ENCODE results near the gene GAS5. TPM values are rescaled to one million over a fixed set of nuclear protein-coding genes. Genes with fewer than 3 reads are reported as not detected.

GAS5 gene
- total RNA-seq, 3 donors from 2014 or later (not counting 1 experiment from before 2014, with no cell fraction given): 208 to 299 (median 214) TPM

DNA sequence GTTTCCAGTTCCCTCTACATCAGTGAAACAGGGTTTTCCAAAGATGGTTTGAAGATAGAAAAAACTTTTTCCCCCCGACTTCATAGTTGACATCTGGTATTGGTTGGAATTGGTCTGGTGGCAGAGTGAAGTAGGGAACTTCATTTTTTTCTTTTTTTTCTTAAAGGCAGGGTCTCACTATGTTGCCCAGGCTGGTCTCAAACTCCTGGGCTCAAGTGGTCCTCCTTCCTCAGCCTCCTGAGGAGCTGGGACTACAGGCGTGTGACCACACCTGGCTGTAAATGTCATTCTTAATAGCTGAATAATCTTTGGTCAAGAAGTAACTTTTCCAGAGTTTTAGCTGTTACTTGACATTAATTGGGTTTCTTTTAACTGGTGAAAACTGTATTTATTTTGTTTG is 22.1 kb upstream of the GAS5 start:
- TF ChIP-seq, protein P1, sequence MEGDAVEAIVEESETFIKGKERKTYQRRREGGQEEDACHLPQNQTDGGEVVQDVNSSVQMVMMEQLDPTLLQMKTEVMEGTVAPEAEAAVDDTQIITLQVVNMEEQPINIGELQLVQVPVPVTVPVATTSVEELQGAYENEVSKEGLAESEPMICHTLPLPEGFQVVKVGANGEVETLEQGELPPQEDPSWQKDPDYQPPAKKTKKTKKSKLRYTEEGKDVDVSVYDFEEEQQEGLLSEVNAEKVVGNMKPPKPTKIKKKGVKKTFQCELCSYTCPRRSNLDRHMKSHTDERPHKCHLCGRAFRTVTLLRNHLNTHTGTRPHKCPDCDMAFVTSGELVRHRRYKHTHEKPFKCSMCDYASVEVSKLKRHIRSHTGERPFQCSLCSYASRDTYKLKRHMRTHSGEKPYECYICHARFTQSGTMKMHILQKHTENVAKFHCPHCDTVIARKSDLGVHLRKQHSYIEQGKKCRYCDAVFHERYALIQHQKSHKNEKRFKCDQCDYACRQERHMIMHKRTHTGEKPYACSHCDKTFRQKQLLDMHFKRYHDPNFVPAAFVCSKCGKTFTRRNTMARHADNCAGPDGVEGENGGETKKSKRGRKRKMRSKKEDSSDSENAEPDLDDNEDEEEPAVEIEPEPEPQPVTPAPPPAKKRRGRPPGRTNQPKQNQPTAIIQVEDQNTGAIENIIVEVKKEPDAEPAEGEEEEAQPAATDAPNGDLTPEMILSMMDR (IDR thresholded peaks at IDR 0.05): no peak
- Mint-ChIP-seq H3K27me3 (ENCODE audit: low read depth in 2 of 2) (no peaks in the 10 kb centered on the region), H3K4me1 (peaks cover 50 to 64% of the 10 kb centered on the region in 2 donors), H3K9me3 (no peaks in the 10 kb centered on the region), H3K36me3 (no peaks in the 10 kb centered on the region), H3K4me3 (no peak overlapping the region), H3K27ac (no peak overlapping the region)
- no peak overlapping the region for H3K4me3 ChIP-seq (ENCODE audit: low read length)
- ATAC-seq: no peak
- H3K27ac ChIP-seq (ENCODE audit: low read length): no peak overlapping the region
- H3K9me3 ChIP-seq (ENCODE audit: control insufficient read depth, insufficient read depth, low read length): no peaks in the 10 kb centered on the region
- DNase-seq: no peak
- no peaks in the 10 kb centered on the region for H3K27me3 ChIP-seq (ENCODE audit: control insufficient read depth, insufficient read depth, low read length)
- peaks cover 11% of the 10 kb centered on the region for H3K4me1 ChIP-seq (ENCODE audit: control insufficient read depth, insufficient read depth, low read length)
- intact Hi-C loops (cut with micrococcal nuclease): no loop called here
- WGBS (ENCODE audit: insufficient coverage): 100% methylated on average over 1 of the region's 2 CpGs
- H3K36me3 ChIP-seq (ENCODE audit: control insufficient read depth, insufficient read depth, low read length): peaks cover 36% of the 10 kb centered on the region

DNA sequence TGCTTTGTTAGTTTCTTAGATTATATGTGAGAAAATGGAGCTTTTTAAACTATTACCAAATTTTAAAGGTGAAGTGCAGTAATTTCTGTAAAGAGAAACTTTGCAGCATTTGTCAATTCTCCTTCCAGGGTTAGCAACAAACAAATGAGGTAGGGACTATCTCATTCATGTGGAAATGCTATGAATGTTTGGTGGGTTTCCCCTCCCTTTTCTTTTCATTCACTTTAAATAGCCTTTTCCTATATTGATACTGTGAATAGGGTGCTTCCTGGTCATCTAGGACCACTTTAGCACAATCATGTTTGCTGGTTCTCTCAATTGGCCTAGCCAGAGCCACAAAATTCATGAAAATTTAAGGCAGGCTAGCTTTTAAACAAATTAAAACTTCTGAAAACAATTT is 21.0 kb upstream of the GAS5 start:
- Mint-ChIP-seq H3K36me3 (no peaks in the 10 kb centered on the region), H3K27me3 (ENCODE audit: low read depth in 2 of 2) (no peaks in the 10 kb centered on the region), H3K9me3 (no peaks in the 10 kb centered on the region), H3K27ac (no peak overlapping the region), H3K4me1 (peaks cover 50 to 54% of the 10 kb centered on the region in 2 donors), H3K4me3 (peak overlapping the region; percentile 17)
- no peak for DNase-seq
- H3K4me3 ChIP-seq (ENCODE audit: low read length): no peak overlapping the region
- H3K4me1 ChIP-seq (ENCODE audit: control insufficient read depth, insufficient read depth, low read length): peaks cover 11% of the 10 kb centered on the region
- no peak overlapping the region for H3K27ac ChIP-seq (ENCODE audit: low read length)
- H3K9me3 ChIP-seq (ENCODE audit: control insufficient read depth, insufficient read depth, low read length): no peaks in the 10 kb centered on the region
- no peak for ATAC-seq
- H3K36me3 ChIP-seq (ENCODE audit: control insufficient read depth, insufficient read depth, low read length): peaks cover 35% of the 10 kb centered on the region
- TF ChIP-seq, protein P1 (IDR thresholded peaks at IDR 0.05): no peak
- intact Hi-C loops (cut with micrococcal nuclease): no loop called here
- no peaks in the 10 kb centered on the region for H3K27me3 ChIP-seq (ENCODE audit: control insufficient read depth, insufficient read depth, low read length)

DNA sequence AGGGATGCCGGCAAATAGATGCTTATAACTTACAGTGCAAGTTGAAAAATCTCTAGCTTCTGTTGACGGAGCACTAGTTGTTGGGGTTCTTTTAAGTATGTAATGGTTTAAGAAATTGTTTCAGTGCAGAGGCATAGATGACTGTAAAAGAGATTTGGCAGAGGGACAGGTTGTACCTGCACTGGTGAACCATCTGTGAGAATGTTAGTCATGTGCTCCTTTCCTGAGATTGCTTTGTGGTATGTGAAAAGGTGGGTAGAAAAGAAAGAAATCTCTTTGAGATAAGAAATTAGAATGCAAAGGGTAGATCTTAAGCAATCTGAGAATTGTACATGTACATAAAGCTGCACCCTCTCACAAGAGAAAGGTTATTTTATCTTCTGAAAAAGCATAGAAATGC is 19.8 kb upstream of the GAS5 start:
- ATAC-seq (no peak), DNase-seq (no peak)
- H3K4me3 ChIP-seq (ENCODE audit: low read length): no peak overlapping the region
- H3K36me3 Mint-ChIP-seq: no peaks in the 10 kb centered on the region
- peaks cover 28% of the 10 kb centered on the region for H3K36me3 ChIP-seq (ENCODE audit: control insufficient read depth, insufficient read depth, low read length)
- no peaks in the 10 kb centered on the region for H3K27me3 ChIP-seq (ENCODE audit: control insufficient read depth, insufficient read depth, low read length)
- H3K4me1 ChIP-seq (ENCODE audit: control insufficient read depth, insufficient read depth, low read length): peaks cover 11% of the 10 kb centered on the region
- H3K4me3 Mint-ChIP-seq: peak overlapping the region; percentile 30
- no peaks in the 10 kb centered on the region for H3K9me3 ChIP-seq (ENCODE audit: control insufficient read depth, insufficient read depth, low read length)
- WGBS (ENCODE audit: insufficient coverage): 96% methylated on average over 2 of the region's 2 CpGs
- no peaks in the 10 kb centered on the region for H3K27me3 Mint-ChIP-seq (ENCODE audit: low read depth in 2 of 2)
- H3K9me3 Mint-ChIP-seq: no peaks in the 10 kb centered on the region
- peaks cover 49 to 53% of the 10 kb centered on the region in 2 donors for H3K4me1 Mint-ChIP-seq
- intact Hi-C loops (cut with micrococcal nuclease): no loop called here
- H3K27ac ChIP-seq (ENCODE audit: low read length): no peak overlapping the region
- peak overlapping the region; percentile 74 to 90 for H3K27ac Mint-ChIP-seq
- TF ChIP-seq, protein P1 (IDR thresholded peaks at IDR 0.05): no peak
